K562 (cell line): ENCODE data around the gene LMBR1. TPM values are rescaled to one million over a fixed set of nuclear protein-coding genes. Genes with fewer than 3 reads are reported as not detected.

Experiments used
- ATAC-seq: fragments of 200-7000 bp; cut with Tn5 transposase; 3 replicates; pipeline ENCODE4 v1.9.1; 2020; ENCODE audit warnings: moderate library complexity
- BruUV-seq: library from RNA; stranded (reverse); fragments of 400-500 nt; replicated peaks from 2 replicates; lab custom pipeline; 2021; lab: Mats Ljungman, UMichigan
- CTCF ChIA-PET: fragments of 300-600 bp; formaldehyde crosslinking; extraction: SDS; loops from one replicate; lab custom pipeline; 2021; ENCODE audit warnings: low intra/inter-chr PET ratio; lab: Yijun Ruan, JAX
- POLR2A ChIA-PET: fragments of 300-600, 350-650 bp; sonication (Branson Sonifier 250); formaldehyde crosslinking; extraction: SDS; loops from one replicate; lab custom pipeline; 2021; ENCODE audit warnings: antibody characterized with exemption, inconsistent platforms; lab: Yijun Ruan, JAX
- DNase-seq, 4 experiments: peaks; one replicate each; pipeline versions ENCODE4 v3.0.0 to v3.0.0-alpha.2; 2011 to 2018; ENCODE audit warnings: low spot score in 3 of 4, mixed read lengths in 3 of 4; ENCODE audit errors: extremely low read depth in 1 of 4
- FAIRE-seq: peaks from 2 replicates; lab custom pipeline; 2011; peaks lifted over from hg19 to GRCh38; lab: Jason Lieb, UNC
- H2AFZ ChIP-seq: 2 replicates; pipeline ENCODE4 v1.6.0; 2011; ENCODE audit warnings: low read depth, low read length, control low read depth, inconsistent platforms
- H3K27ac ChIP-seq: fragments of 200-600 bp; 3 replicates; pipeline ENCODE4 v1.8.0; 2011; ENCODE audit warnings: low read depth, mild to moderate bottlenecking, control low read depth, inconsistent platforms, low read length, moderate library complexity, mixed read lengths; ENCODE audit errors: extremely low read depth
- H3K27me3 ChIP-seq, 2 experiments: fragments of 300-600 bp in 1 of 2; 2 replicates in 1 of 2; 3 replicates in 1 of 2; pipeline versions ENCODE4 v1.6.0 to v1.8.0; 2011; ENCODE audit warnings: inconsistent platforms in 2 of 2, low read length in 2 of 2, mild to moderate bottlenecking in 1 of 2, mixed read lengths in 1 of 2, moderate library complexity in 1 of 2; ENCODE audit not compliant: control insufficient read depth in 2 of 2, insufficient read depth in 2 of 2
- H3K36me3 ChIP-seq: fragments of 300-600 bp; 3 replicates; pipeline ENCODE4 v1.8.0; 2011; ENCODE audit warnings: mild to moderate bottlenecking, low read length, inconsistent platforms; ENCODE audit not compliant: control insufficient read depth, insufficient read depth
- H3K4me1 ChIP-seq, 2 experiments: fragments of 200-600 bp in 1 of 2; replicated peaks in 1 of 2; 2 replicates in 1 of 2; 3 replicates in 1 of 2; pipeline versions ENCODE4 v1.5.1 to v1.8.0; 2011; ENCODE audit warnings: inconsistent platforms in 2 of 2, low read length in 2 of 2, mild to moderate bottlenecking in 1 of 2, mixed read lengths in 1 of 2, moderate library complexity in 1 of 2; ENCODE audit not compliant: control insufficient read depth in 2 of 2, insufficient read depth in 2 of 2
- H3K4me2 ChIP-seq: 2 replicates; pipeline ENCODE4 v1.6.1; 2011; ENCODE audit warnings: low read length, control low read depth, inconsistent platforms, mixed read lengths; ENCODE audit not compliant: insufficient read depth
- H3K4me3 ChIP-seq: fragments of 200-600 bp; sonication (generic), shearing (Covaris generic); 2 replicates; pipeline ENCODE4 v1.5.1; 2016; ENCODE audit warnings: control low read depth, inconsistent platforms
- H3K79me2 ChIP-seq: fragments of 200-600 bp; 3 replicates; pipeline ENCODE4 v1.8.0; 2011; ENCODE audit warnings: low read length, inconsistent platforms; ENCODE audit not compliant: control insufficient read depth, insufficient read depth
- H3K9ac ChIP-seq, 2 experiments: 2 replicates each; pipeline versions ENCODE4 v1.6.0 to v1.6.1; 2011; ENCODE audit warnings: low read depth in 2 of 2, low read length in 2 of 2, control low read depth in 1 of 2, inconsistent platforms in 1 of 2, mild to moderate bottlenecking in 1 of 2, mixed read lengths in 1 of 2; ENCODE audit not compliant: insufficient read depth in 1 of 2
- H3K9me1 ChIP-seq: one replicate; pipeline ENCODE4 v1.6.0; 2011; ENCODE audit warnings: inconsistent platforms, mild to moderate bottlenecking, low read length, moderate library complexity; ENCODE audit not compliant: control insufficient read depth, insufficient read depth
- H3K9me3 ChIP-seq: replicated peaks from 2 replicates; pipeline ENCODE4 v1.5.1; 2011; ENCODE audit warnings: low read depth, low read length, inconsistent platforms; ENCODE audit not compliant: control insufficient read depth, insufficient read depth
- H4K20me1 ChIP-seq: replicated peaks from 2 replicates; pipeline ENCODE4 v1.6.1; 2011; ENCODE audit warnings: low read length, inconsistent platforms, mixed read lengths; ENCODE audit not compliant: control insufficient read depth, insufficient read depth
- ZNF217 ChIP-seq: sonication (generic); formaldehyde crosslinking; IDR thresholded peaks from 2 replicates; pipeline ENCODE4 v1.8.0; 2022; ENCODE audit warnings: mild to moderate bottlenecking, missing genetic modification reagents
- WGBS: fragments of 100-300 bp; shearing (Covaris generic); methylation state at CpG from one replicate; pipeline ENCODE4 v1.1.6; 2016; ENCODE audit warnings: low coverage, mixed read lengths; ENCODE audit not compliant: insufficient coverage; ENCODE audit errors: missing lambda C conversion rate; 5-methylcytosine and 5-hydroxymethylcytosine counted together
- in situ Hi-C: fragments of 300-500 bp; cut with MboI; formaldehyde crosslinking; loops from 4 replicates; pipeline ENCODE4 v1.15.0; 2018; ENCODE audit warnings: inconsistent platforms, mixed read lengths
- intact Hi-C: fragments of 100-400 bp; cut with micrococcal nuclease; formaldehyde crosslinking; loops from 2 replicates; pipeline ENCODE4 v1.14.2; 2022
- polyA plus RNA-seq, 8 experiments: library from polyadenylated mRNA; depleted of rRNA in 4 of 8; stranded (reverse) in 5 of 8; unstranded in 3 of 8; fragments of >200 nt; fragmentation: Nextera tagmentation in 2 of 8; fragmentation: Illumina TruSeq in 1 of 8; extraction: Ambion mirVana in 2 of 8; extraction: Trizol in 1 of 8; gene quantifications; 2 replicates each; pipeline versions ENCODE4 v1.2.1 to v1.2.3, GENCODE V29; 2011 to 2014; ENCODE audit warnings: inconsistent platforms in 1 of 8, missing spikeins in 1 of 8
- total RNA-seq, 7 experiments: library from RNA; depleted of rRNA in 6 of 7; stranded (reverse); fragments of >200 nt in 6 of 7; fragmentation: Illumina TruSeq in 2 of 7; extraction: Trizol in 2 of 7; gene quantifications; 2 replicates each; pipeline versions ENCODE4 v1.2.1 to v1.2.3, GENCODE V29; 2011 to 2021; ENCODE audit warnings: low replicate concordance in 1 of 7
- TF ChIP-seq, protein P1 (sequence below): sonication (generic); formaldehyde crosslinking; IDR thresholded peaks from 2 replicates; pipeline ENCODE4 v1.8.1; 2023; ENCODE audit warnings: mild to moderate bottlenecking, missing genetic modification reagents
- TF ChIP-seq, protein P2 (sequence below), 2 experiments: IDR thresholded peaks; 2 replicates each; pipeline ENCODE4 v1.6.1; 2011; ENCODE audit warnings: borderline replicate concordance in 1 of 2, control low read depth in 1 of 2, low read depth in 1 of 2, low read length in 1 of 2, mild to moderate bottlenecking in 1 of 2, mixed read lengths in 1 of 2, moderate library complexity in 1 of 2; ENCODE audit not compliant: insufficient read depth in 1 of 2, insufficient read length in 1 of 2, poor library complexity in 1 of 2, severe bottlenecking in 1 of 2; ENCODE audit errors: extremely low read depth in 1 of 2

The LMBR1 gene
- total and polyA plus RNA-seq, 9 of the 15 experiments (the other 6 are each of a cell fraction or from before 2014, with no cell fraction given), result 7.7 to 90.0 (median 59.9) TPM

DNA sequence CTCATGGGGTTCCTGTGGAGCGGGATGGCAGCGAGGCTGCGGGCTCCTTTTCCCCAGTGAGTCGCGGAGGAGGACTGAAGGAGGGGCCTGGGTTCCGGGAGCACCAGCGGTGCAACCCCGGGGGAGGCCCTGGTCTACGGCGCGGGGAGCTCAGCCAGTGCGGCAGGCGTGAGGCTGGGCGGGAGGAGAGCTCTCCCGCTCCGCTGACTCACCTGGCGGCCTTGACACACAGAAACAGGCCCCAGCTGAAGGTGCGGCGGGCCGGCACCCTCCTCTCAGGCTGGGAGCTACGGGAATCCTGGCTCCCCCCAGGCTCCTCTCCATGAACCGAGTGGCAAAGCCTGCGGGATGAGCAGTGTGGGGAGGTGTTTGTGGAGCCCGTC is 49.7 kb upstream of the LMBR1 start:
- ChIA-PET POLR2A (interaction anchor here (0.6 to 1.3 kb wide), 6 partner anchors 10 to 688 kb away, joined by 3 to 5 read pairs (median 4); partner anchors contain the start of gene LMBR1), CTCF (no interaction called here)
- TF ChIP-seq, protein P1, sequence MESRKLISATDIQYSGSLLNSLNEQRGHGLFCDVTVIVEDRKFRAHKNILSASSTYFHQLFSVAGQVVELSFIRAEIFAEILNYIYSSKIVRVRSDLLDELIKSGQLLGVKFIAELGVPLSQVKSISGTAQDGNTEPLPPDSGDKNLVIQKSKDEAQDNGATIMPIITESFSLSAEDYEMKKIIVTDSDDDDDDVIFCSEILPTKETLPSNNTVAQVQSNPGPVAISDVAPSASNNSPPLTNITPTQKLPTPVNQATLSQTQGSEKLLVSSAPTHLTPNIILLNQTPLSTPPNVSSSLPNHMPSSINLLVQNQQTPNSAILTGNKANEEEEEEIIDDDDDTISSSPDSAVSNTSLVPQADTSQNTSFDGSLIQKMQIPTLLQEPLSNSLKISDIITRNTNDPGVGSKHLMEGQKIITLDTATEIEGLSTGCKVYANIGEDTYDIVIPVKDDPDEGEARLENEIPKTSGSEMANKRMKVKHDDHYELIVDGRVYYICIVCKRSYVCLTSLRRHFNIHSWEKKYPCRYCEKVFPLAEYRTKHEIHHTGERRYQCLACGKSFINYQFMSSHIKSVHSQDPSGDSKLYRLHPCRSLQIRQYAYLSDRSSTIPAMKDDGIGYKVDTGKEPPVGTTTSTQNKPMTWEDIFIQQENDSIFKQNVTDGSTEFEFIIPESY (CRISPR knock-in tag), result peak; percentile 68
- TF ChIP-seq, protein P2, sequence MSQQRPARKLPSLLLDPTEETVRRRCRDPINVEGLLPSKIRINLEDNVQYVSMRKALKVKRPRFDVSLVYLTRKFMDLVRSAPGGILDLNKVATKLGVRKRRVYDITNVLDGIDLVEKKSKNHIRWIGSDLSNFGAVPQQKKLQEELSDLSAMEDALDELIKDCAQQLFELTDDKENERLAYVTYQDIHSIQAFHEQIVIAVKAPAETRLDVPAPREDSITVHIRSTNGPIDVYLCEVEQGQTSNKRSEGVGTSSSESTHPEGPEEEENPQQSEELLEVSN (IDR thresholded peaks at IDR 0.05; ENCODE audit: borderline replicate concordance in 1 of 2, extremely low read depth in 1 of 2, insufficient read depth in 1 of 2, insufficient read length in 1 of 2, low read depth in 1 of 2, low read length in 1 of 2, poor library complexity in 1 of 2, severe bottlenecking in 1 of 2), result peak in 1 of 2 experiments; percentile 41
- TF ChIP-seq ZNF217 (CRISPR knock-in tag), result no peak
- no peak overlapping the region for H3K27ac ChIP-seq
- DNase-seq, result peak in 1 of 4 experiments; percentile 24
- no peak for FAIRE-seq
- H3K36me3 ChIP-seq, result no peaks in the 10 kb centered on the region
- peak overlapping the region in 1 of 2 experiments; percentile 78; a peak in 2 of 4 replicates for H3K9ac ChIP-seq
- no peaks in the 10 kb centered on the region for H4K20me1 ChIP-seq
- H3K4me3 ChIP-seq, result no peak overlapping the region
- 52% methylated on average over 22 of the region's 24 CpGs for WGBS
- in situ Hi-C loops (no loop called here), intact Hi-C loops (no loop called here)
- no TSS peak for BruUV-seq
- peaks cover 10% of the 10 kb centered on the region for H3K9me3 ChIP-seq
- no peak overlapping the region for H3K4me2 ChIP-seq
- peaks cover under 1 to 31% of the 10 kb centered on the region in 2 experiments; a peak in 3 of 5 replicates for H3K4me1 ChIP-seq
- peaks cover 25 to 33% of the 10 kb centered on the region in 2 experiments for H3K27me3 ChIP-seq
- peak; percentile 11; the same call in 2 of the 3 replicates for ATAC-seq
- no peaks in the 10 kb centered on the region for H3K79me2 ChIP-seq
- no peaks in the 10 kb centered on the region for H3K9me1 ChIP-seq
- 0 out of 2 replicates have a peak overlapping the region, but pooled peaks have one; percentile 41 for H2AFZ ChIP-seq
